ENCODE measurements around the gene COL18A1. TPM values are rescaled to one million over a fixed set of nuclear protein-coding genes. Genes with fewer than 3 reads are reported as not detected.
A peak's percentile ranks its signal among the peaks of the same experiment; 100 is the strongest.

Gene COL18A1
- total and polyA plus RNA-seq, 11 donors, result 31.7 to 109 (median 59.0) TPM

DNA sequence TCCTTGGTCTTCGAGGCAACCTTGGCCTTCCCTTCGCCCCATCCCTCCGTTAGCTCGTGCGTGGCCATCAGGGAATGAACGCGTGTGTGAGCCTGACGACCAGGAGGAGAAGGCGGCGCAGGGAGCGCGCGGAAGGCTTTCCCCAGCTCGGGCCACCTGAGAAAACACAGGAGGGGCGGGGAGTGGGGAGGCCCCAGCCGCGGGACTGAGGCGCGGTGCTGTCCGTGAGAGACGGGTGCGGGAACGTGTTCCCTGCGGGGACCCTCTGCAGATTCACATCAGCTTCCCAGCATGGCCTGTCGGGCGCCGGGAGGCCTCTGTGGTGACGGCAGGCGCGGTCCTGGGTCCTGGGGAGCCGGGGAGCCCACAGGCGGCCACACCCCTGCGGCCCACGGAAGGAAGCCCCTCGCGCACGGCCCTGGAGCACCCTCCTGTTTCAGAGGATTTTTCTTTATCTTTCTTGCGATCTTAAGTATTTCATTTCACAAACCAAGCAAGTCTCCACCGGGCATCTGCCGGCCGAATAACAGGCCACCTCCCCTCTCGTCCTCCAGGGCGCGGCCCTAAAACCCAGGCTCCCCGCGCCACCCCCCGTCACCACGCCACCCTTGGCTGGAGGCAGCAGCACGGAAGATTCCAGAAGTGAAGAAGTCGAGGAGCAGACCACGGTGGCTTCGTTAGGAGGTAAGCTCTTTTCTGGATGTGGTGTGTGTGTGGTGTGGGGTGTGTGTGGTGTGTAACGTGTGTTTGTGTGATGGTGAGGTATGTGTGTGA, 71.0 kb downstream of the COL18A1 start:
- WGBS, 4 donors, result 92 to 96% (median 93%) methylated on average over 49 to 53 of the region's 53 CpGs
- no peak overlapping the region for H3K27ac ChIP-seq
- no peak overlapping the region for H3K4me3 ChIP-seq
- ATAC-seq (no peak), DNase-seq (peak in 1 of 5 donors; percentile 65)
- no peaks in the 10 kb centered on the region for H3K9me3 ChIP-seq
- peaks cover 0 to 46% (median 26%) of the 10 kb centered on the region in 12 donors for H3K4me1 ChIP-seq
- no peak for TF ChIP-seq POLR2A (IDR thresholded peaks at IDR 0.05)
- TF ChIP-seq, protein P1, sequence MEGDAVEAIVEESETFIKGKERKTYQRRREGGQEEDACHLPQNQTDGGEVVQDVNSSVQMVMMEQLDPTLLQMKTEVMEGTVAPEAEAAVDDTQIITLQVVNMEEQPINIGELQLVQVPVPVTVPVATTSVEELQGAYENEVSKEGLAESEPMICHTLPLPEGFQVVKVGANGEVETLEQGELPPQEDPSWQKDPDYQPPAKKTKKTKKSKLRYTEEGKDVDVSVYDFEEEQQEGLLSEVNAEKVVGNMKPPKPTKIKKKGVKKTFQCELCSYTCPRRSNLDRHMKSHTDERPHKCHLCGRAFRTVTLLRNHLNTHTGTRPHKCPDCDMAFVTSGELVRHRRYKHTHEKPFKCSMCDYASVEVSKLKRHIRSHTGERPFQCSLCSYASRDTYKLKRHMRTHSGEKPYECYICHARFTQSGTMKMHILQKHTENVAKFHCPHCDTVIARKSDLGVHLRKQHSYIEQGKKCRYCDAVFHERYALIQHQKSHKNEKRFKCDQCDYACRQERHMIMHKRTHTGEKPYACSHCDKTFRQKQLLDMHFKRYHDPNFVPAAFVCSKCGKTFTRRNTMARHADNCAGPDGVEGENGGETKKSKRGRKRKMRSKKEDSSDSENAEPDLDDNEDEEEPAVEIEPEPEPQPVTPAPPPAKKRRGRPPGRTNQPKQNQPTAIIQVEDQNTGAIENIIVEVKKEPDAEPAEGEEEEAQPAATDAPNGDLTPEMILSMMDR (IDR thresholded peaks at IDR 0.05), result no peak
- intact Hi-C loops (cut with DNase I), result loop anchor here in 4 of 10 donors (5.0 to 10.0 kb wide), 5 partner anchors 61 to 446 kb away; no protein-coding TSS in a partner anchor
- peaks cover 4 to 54% (median 35%) of the 10 kb centered on the region in 9 donors for H3K36me3 ChIP-seq
- no peaks in the 10 kb centered on the region for H3K27me3 ChIP-seq

DNA sequence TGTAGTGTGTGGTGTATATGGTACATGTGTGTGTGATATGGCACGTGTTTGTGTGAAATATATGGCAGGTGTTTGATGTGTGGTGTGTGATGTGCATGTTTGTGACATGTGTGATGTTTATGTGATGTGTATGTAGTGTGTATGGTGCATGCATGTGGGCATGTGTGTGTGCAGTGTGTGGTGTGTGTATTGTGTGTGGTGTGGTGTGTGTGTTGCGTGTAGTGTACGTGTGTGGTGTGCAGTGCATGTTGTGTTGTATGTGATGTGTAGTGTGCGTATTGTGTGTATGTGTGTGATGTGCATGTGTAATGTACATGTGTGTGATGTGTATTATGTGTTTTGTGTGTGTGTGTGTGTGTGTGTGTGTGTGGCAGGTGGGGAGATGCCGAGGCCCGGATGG, 71.6 kb downstream of the COL18A1 start:
- WGBS, 4 donors, result 95 to 97% (median 97%) methylated on average over 6 of the region's 6 CpGs
- TF ChIP-seq, protein P1 (IDR thresholded peaks at IDR 0.05), result no peak
- TF ChIP-seq POLR2A (IDR thresholded peaks at IDR 0.05), result no peak
- Histone ChIP-seq H3K9me3 (no peaks in the 10 kb centered on the region), H3K27ac (no peak overlapping the region), H3K4me3 (no peak overlapping the region), H3K4me1 (peaks cover 0 to 41% (median 22%) of the 10 kb centered on the region in 12 donors), H3K27me3 (no peaks in the 10 kb centered on the region), H3K36me3 (peaks cover 4 to 60% (median 41%) of the 10 kb centered on the region in 9 donors)
- ATAC-seq, result no peak
- intact Hi-C loops (cut with DNase I), result loop anchor here in 4 of 10 donors (5.0 to 10.0 kb wide), 5 partner anchors 61 to 446 kb away; no protein-coding TSS in a partner anchor
- no peak for DNase-seq

DNA sequence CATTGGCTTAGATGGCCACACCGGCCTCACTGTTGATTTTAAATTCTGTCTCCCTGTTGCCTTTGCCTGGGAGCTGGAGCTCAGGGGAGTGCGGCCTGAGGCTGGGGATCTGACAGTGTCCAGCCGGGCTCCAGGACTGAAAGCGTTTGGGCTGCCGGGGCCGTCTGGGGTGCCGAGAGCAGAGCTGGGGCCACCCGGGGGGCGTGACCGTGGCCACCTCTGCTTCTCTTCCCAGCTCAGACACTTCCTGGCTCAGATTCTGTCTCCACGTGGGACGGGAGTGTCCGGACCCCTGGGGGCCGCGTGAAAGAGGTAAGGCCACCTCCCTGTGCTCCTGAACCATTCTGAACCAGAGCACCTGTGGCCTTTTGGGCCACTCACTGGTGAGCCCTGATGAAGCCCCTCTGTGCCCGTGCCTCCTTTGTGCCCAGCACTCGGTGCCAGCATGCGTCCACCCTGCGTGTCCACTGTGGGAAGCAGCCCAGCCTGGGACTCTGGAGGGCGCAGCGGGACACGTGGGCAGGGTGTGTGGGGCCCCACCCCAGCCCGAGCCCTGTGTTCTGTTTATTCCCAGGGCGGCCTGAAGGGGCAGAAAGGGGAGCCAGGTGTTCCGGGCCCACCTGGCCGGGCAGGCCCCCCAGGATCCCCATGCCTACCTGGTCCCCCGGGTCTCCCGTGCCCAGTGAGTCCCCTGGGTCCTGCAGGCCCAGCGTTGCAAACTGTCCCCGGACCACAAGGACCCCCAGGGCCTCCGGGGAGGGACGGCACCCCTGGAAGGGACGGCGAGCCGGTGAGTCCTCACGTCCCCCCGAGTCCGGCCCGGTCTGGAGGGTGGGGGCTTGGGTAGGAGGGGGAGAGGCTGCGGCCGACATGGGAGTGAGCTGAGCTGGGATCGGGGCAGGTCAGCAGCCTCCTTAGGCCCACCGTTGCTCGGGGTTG, 72.5 kb downstream of the COL18A1 start:
- Histone ChIP-seq H3K4me3 (peak overlapping the region in 6 of 12 donors; percentile 10 to 44 (median 33)), H3K27ac (peak overlapping the region in 7 of 12 donors; percentile 8 to 92 (median 38)), H3K27me3 (no peaks in the 10 kb centered on the region), H3K9me3 (no peaks in the 10 kb centered on the region), H3K4me1 (peaks cover 0 to 42% (median 13%) of the 10 kb centered on the region in 12 donors), H3K36me3 (peaks cover 4 to 68% (median 46%) of the 10 kb centered on the region in 9 donors)
- TF ChIP-seq POLR2A (IDR thresholded peaks at IDR 0.05), result no peak
- TF ChIP-seq, protein P1 (IDR thresholded peaks at IDR 0.05), result no peak
- 74 to 83% (median 78%) methylated on average over 21 to 44 of the region's 44 CpGs for WGBS, 4 donors
- peak in 2 of 4 donors; percentile 2 for ATAC-seq
- intact Hi-C loops (cut with DNase I), result loop anchor here in 4 of 10 donors (2.0 to 10.0 kb wide), 8 partner anchors 60 to 445 kb away; no protein-coding TSS in a partner anchor
- peak in 1 of 5 donors; percentile 60 for DNase-seq
